CD4-positive, alpha-beta memory T cell (primary cell): ENCODE data around the gene RUSC2. TPM values are rescaled to one million over a fixed set of nuclear protein-coding genes. Genes with fewer than 3 reads are reported as not detected.

Source experiments
- CTCF ChIA-PET: fragments of 350-600 bp; sonication (Branson Sonifier 250); formaldehyde crosslinking; loops from one replicate; lab custom pipeline; 2021; ENCODE audit warnings: inconsistent platforms; ENCODE audit not compliant: partially characterized antibody; lab: Charles Lee
- POLR2A ChIA-PET: fragments of 350-600 bp; sonication (Branson Sonifier 250); formaldehyde crosslinking; loops from one replicate; lab custom pipeline; 2021; ENCODE audit not compliant: partially characterized antibody; lab: Charles Lee
- DNase-seq, 5 donors: peaks; one replicate each; pipeline versions ENCODE4 v3.0.0 to v3.0.0-alpha.2; 2020 to 2022; ENCODE audit warnings: mixed read lengths in 1 of 5
- H3K27ac ChIP-seq: one replicate; pipeline ENCODE4 v1.7.0; 2013; ENCODE audit warnings: low read depth, low read length
- H3K27me3 ChIP-seq: 2 replicates; pipeline ENCODE4 v1.7.0; 2013; ENCODE audit warnings: mild to moderate bottlenecking, low read length, moderate library complexity; ENCODE audit not compliant: insufficient read depth
- H3K36me3 ChIP-seq: 2 replicates; pipeline ENCODE4 v1.7.0; 2013; ENCODE audit warnings: mild to moderate bottlenecking, low read length, moderate library complexity; ENCODE audit not compliant: insufficient read depth
- H3K4me1 ChIP-seq: 2 replicates; pipeline ENCODE4 v1.7.0; 2013; ENCODE audit warnings: mild to moderate bottlenecking, low read length, moderate library complexity; ENCODE audit not compliant: insufficient read depth
- H3K4me3 ChIP-seq, 2 donors: one replicate each; pipeline ENCODE4 v1.7.0; 2013; ENCODE audit warnings: low read length in 2 of 2, mild to moderate bottlenecking in 1 of 2
- H3K9me3 ChIP-seq, 2 donors: one replicate each; pipeline ENCODE4 v1.7.0; 2013; ENCODE audit warnings: low read length in 2 of 2, control low read depth in 1 of 2; ENCODE audit not compliant: control insufficient read depth in 1 of 2
- H3K27ac Mint-ChIP-seq, 7 donors: one replicate each; pipeline ENCODE4 v1.8.0; 2020 to 2021; ENCODE audit warnings: mixed read lengths in 7 of 7, mild to moderate bottlenecking in 6 of 7, inconsistent platforms in 3 of 7, moderate library complexity in 3 of 7
- H3K27me3 Mint-ChIP-seq, 2 donors: one replicate each; pipeline ENCODE4 v1.8.0; 2020 to 2021; ENCODE audit warnings: mixed read lengths in 2 of 2
- H3K36me3 Mint-ChIP-seq, 2 donors: one replicate each; pipeline ENCODE4 v1.8.0; 2020 to 2021; ENCODE audit warnings: mixed read lengths in 2 of 2, inconsistent platforms in 1 of 2, mild to moderate bottlenecking in 1 of 2
- H3K4me1 Mint-ChIP-seq, 4 donors: one replicate each; pipeline ENCODE4 v1.8.0; 2020 to 2021; ENCODE audit warnings: mixed read lengths in 4 of 4, mild to moderate bottlenecking in 1 of 4
- H3K4me3 Mint-ChIP-seq, 8 donors: one replicate each; pipeline ENCODE4 v1.8.0; 2020 to 2021; ENCODE audit warnings: mixed read lengths in 8 of 8, mild to moderate bottlenecking in 7 of 8, moderate library complexity in 6 of 8, inconsistent platforms in 3 of 8
- H3K9me3 Mint-ChIP-seq, 8 donors: one replicate each; pipeline ENCODE4 v1.8.0; 2020 to 2021; ENCODE audit warnings: mixed read lengths in 8 of 8, mild to moderate bottlenecking in 5 of 8, inconsistent platforms in 3 of 8, moderate library complexity in 1 of 8
- intact Hi-C: fragments of 100-400 bp; cut with micrococcal nuclease; formaldehyde crosslinking; loops from one replicate; pipeline ENCODE4 v1.15.1; 2023
- polyA plus RNA-seq, 2 donors: library from polyadenylated mRNA; unstranded; fragments of 300-500 nt; fragmentation: Illumina TruSeq; gene quantifications; one replicate each; pipeline ENCODE4 v1.2.3, GENCODE V29; 2021
- total RNA-seq, 2 experiments: library from RNA; stranded (reverse); gene quantifications; one replicate each; pipeline ENCODE4 v1.2.3, GENCODE V29; 2021

Gene RUSC2
- total and polyA plus RNA-seq, 4 experiments from 2014 or later, result 0.05 to 0.55 (median 0.50) TPM; not detected in 1

GRCh38 chr9:35538361-35539234 is 48.7 kb downstream of the RUSC2 start:
- no peak for DNase-seq
- Histone ChIP-seq H3K27ac (no peak overlapping the region), H3K4me3 (no peak overlapping the region), H3K27me3 (no peaks in the 10 kb centered on the region), H3K36me3 (no peaks in the 10 kb centered on the region), H3K9me3 (no peaks in the 10 kb centered on the region), H3K4me1 (no peaks in the 10 kb centered on the region)
- H3K9me3 Mint-ChIP-seq, result no peaks in the 10 kb centered on the region
- no peaks in the 10 kb centered on the region for H3K36me3 Mint-ChIP-seq
- H3K27me3 Mint-ChIP-seq, result peaks cover 15 to 20% of the 10 kb centered on the region in 2 donors
- H3K27ac Mint-ChIP-seq, result no peak overlapping the region
- no peaks in the 10 kb centered on the region for H3K4me1 Mint-ChIP-seq
- CTCF ChIA-PET, result interaction anchor here (1.1 to 1.5 kb wide), 3 partner anchors 10 to 65 kb away, joined by 3 to 4 read pairs (median 3); no protein-coding TSS in a partner anchor
- intact Hi-C loops, result no loop called here
- no peak overlapping the region for H3K4me3 Mint-ChIP-seq
- POLR2A ChIA-PET, result no interaction called here

Other genes starting within 250 kb of the RUSC2 start
- 10 to 100 TPM; 48.9 to 53.5 TPM for gene TESK1, start 115.2 kb downstream of the RUSC2 start, total RNA-seq
- gene TESK1, start 115.2 kb downstream of the RUSC2 start, polyA plus RNA-seq, result 10 to 100 TPM in 1 of 2 donors, 1 to 10 TPM in 1; 3.3 to 17.1 TPM
- 1 to 10 TPM; 4.4 to 6.5 TPM for gene CD72, start 128.3 kb downstream of the RUSC2 start, total RNA-seq
- 1 to 10 TPM; 1.4 to 1.8 TPM for gene CD72, start 128.3 kb downstream of the RUSC2 start, polyA plus RNA-seq
- 10 to 100 TPM; 68.7 to 70.2 TPM for gene SIT1, start 160.8 kb downstream of the RUSC2 start, total RNA-seq
- 100 to 1,000 TPM; 163 to 231 TPM for gene SIT1, start 160.8 kb downstream of the RUSC2 start, polyA plus RNA-seq
- gene RMRP, start 167.9 kb downstream of the RUSC2 start, total RNA-seq, result over 10,000 TPM; 18,678 to 21,585 TPM
- 10 to 100 TPM in 1 of 2 donors, not detected in 1; 54.3 TPM for gene RMRP, start 167.9 kb downstream of the RUSC2 start, polyA plus RNA-seq
- 10 to 100 TPM; 28.4 to 30.4 TPM for gene CCDC107, start 168.2 kb downstream of the RUSC2 start, total RNA-seq
- gene CCDC107, start 168.2 kb downstream of the RUSC2 start, polyA plus RNA-seq, result 10 to 100 TPM; 90.5 to 92.5 TPM
- not detected for gene ARHGEF39, start 175.1 kb downstream of the RUSC2 start, total RNA-seq
- gene ARHGEF39, start 175.1 kb downstream of the RUSC2 start, polyA plus RNA-seq, result 1 to 10 TPM; 1.0 to 1.1 TPM
- not detected for gene CA9, start 183.8 kb downstream of the RUSC2 start, total RNA-seq
- not detected for gene CA9, start 183.8 kb downstream of the RUSC2 start, polyA plus RNA-seq
- 10 to 100 TPM; 72.6 to 79.6 TPM for gene TPM2, start 199.8 kb downstream of the RUSC2 start, total RNA-seq
- under 1 TPM in 1 of 2 donors, not detected in 1; 0.79 TPM for gene TPM2, start 199.8 kb downstream of the RUSC2 start, polyA plus RNA-seq
- gene TLN1, start 242.1 kb downstream of the RUSC2 start, total RNA-seq, result 100 to 1,000 TPM; 294 to 316 TPM
- 100 to 1,000 TPM in 1 of 2 donors, 10 to 100 TPM in 1; 13.7 to 137 TPM for gene TLN1, start 242.1 kb downstream of the RUSC2 start, polyA plus RNA-seq
- gene CREB3, start 242.6 kb downstream of the RUSC2 start, total RNA-seq, result 10 to 100 TPM; 24.8 to 25.6 TPM
- 10 to 100 TPM; 45.0 to 59.7 TPM for gene CREB3, start 242.6 kb downstream of the RUSC2 start, polyA plus RNA-seq